ENCODE data around the gene SYCP2.

DNA sequence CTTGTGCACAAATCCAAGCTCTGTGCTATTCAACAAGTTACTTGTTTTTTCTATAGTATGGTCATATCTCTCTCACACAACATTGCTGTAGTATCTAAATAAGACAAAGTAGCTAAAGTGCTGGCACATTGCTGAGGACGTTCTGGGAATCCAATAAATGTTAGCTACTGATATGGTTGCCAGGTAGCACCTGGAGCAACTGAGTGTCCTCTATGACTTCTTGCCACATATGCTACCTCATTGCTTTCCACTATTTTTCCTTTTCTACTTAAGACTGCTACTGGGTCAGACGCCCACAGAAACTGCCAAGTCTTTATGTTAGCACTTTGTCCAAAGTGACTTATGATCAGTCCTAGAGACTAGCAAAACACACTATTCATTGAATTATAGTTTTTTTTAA, 85.3 kb downstream of the SYCP2 start:
- TF ChIP-seq, protein P1, sequence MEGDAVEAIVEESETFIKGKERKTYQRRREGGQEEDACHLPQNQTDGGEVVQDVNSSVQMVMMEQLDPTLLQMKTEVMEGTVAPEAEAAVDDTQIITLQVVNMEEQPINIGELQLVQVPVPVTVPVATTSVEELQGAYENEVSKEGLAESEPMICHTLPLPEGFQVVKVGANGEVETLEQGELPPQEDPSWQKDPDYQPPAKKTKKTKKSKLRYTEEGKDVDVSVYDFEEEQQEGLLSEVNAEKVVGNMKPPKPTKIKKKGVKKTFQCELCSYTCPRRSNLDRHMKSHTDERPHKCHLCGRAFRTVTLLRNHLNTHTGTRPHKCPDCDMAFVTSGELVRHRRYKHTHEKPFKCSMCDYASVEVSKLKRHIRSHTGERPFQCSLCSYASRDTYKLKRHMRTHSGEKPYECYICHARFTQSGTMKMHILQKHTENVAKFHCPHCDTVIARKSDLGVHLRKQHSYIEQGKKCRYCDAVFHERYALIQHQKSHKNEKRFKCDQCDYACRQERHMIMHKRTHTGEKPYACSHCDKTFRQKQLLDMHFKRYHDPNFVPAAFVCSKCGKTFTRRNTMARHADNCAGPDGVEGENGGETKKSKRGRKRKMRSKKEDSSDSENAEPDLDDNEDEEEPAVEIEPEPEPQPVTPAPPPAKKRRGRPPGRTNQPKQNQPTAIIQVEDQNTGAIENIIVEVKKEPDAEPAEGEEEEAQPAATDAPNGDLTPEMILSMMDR (IDR thresholded peaks at IDR 0.05; ENCODE audit: insufficient read depth, low read length, poor library complexity, severe bottlenecking): no peak
- no peak for TF ChIP-seq EZH2phosphoT487 (conservative IDR thresholded peaks at IDR 0.05; ENCODE audit: low read length)

Data from SU-DHL-6 (cell line).